LNCaP clone FGC (cell line): ENCODE data around the gene KCNJ6.

Experiments
- DNase-seq: peaks from one replicate; pipeline ENCODE4 v3.0.0-alpha.2; 2011; ENCODE audit warnings: low read depth
- H3K4me3 ChIP-seq: 2 replicates; pipeline ENCODE4 v1.5.1; 2011; ENCODE audit warnings: mild to moderate bottlenecking, low read depth, low read length, control low read depth
- CTCF ChIP-seq: IDR thresholded peaks from 2 replicates; pipeline ENCODE4 v1.5.1; 2012; ENCODE audit warnings: mild to moderate bottlenecking; ENCODE audit not compliant: control insufficient read depth, insufficient read depth; ENCODE audit errors: extremely low read depth

KCNJ6 gene

GRCh38 chr21:37711286-37711829 is 204.9 kb downstream of the KCNJ6 start:
- DNase-seq = no peak
- H3K4me3 ChIP-seq = no peak overlapping the region
- no peak for TF ChIP-seq CTCF

- DNase-seq = peak; percentile 35
- TF ChIP-seq CTCF = no peak
- H3K4me3 ChIP-seq = no peak overlapping the region
Observed at GRCh38 chr21:37710546-37711285, 205.5 kb downstream of the KCNJ6 start.

GRCh38 chr21:37704751-37705150 is 211.5 kb downstream of the KCNJ6 start:
- TF ChIP-seq CTCF = no peak
- H3K4me3 ChIP-seq = no peak overlapping the region
- DNase-seq = no peak

GRCh38 chr21:37702241-37702640 is 214.0 kb downstream of the KCNJ6 start:
- no peak for TF ChIP-seq CTCF
- DNase-seq = no peak
- no peak overlapping the region for H3K4me3 ChIP-seq

GRCh38 chr21:37700641-37701202 is 215.5 kb downstream of the KCNJ6 start:
- peak; percentile 68 for DNase-seq
- no peak overlapping the region for H3K4me3 ChIP-seq

GRCh38 chr21:37699024-37699775 is 217.1 kb downstream of the KCNJ6 start:
- no peak for DNase-seq
- no peak for TF ChIP-seq CTCF
- no peak overlapping the region for H3K4me3 ChIP-seq

More at GRCh38 chr21:37700641-37701202, 215.5 kb downstream of the KCNJ6 start:
- peak; percentile 80 for TF ChIP-seq CTCF
